ENCODE data around the gene GRIN2C. TPM values are rescaled to one million over a fixed set of nuclear protein-coding genes. Genes with fewer than 3 reads are reported as not detected.

Gene GRIN2C
- total RNA-seq, 4 donors from 2014 or later, result 0.17 to 0.38 (median 0.27) TPM

DNA sequence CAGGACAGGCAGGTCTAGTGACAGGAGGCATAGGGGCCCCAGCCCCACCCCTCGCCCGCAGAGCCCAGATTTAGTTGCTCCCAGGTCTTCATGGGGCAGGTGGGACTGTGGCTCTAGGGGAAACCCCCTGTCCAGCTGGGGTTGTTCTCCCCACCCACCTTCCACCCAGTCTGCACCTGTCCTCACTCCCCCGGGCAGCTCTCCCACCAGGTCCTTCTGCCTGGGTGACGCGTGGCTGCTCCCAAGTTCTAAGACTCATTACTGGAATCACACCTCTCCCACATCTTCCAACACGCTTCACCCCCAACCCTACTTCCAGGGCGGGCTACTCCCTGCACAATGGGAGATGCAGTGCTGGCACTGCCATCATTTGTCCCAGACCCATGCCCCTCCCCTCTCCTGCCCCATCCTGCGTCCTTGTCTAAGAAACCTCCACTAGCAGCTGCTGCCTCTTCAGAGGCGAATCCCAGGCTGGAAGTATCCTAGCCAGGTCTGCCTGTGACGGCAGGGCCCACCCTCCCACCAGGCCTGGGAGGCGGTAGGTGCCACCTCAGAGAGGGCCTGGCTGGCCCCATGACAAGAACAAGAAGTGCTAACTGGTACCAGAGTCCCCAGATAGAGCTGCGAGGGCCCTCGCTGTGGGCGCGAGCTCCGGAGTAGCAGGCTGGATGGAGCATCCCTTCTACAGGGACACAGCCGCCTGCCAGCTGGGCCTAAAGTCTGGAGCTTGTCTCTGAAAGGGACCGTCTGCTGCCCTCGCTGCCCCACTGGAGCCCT, 22.8 kb downstream of the GRIN2C start:
- TF ChIP-seq CTCF (IDR thresholded peaks at IDR 0.05; ENCODE audit: low read depth), result no peak

- no peak for TF ChIP-seq CTCF (IDR thresholded peaks at IDR 0.05; ENCODE audit: low read depth)
These were observed 23.5 kb downstream of the GRIN2C start for GRCh38 chr17:74836191-74836590.

GRCh38 chr17:74833501-74834377, 25.9 kb downstream of the GRIN2C start:
- TF ChIP-seq CTCF (IDR thresholded peaks at IDR 0.05; ENCODE audit: low read depth), result no peak

GRCh38 chr17:74832421-74832820, 27.3 kb downstream of the GRIN2C start:
- no peak for TF ChIP-seq CTCF (IDR thresholded peaks at IDR 0.05; ENCODE audit: low read depth)

DNA sequence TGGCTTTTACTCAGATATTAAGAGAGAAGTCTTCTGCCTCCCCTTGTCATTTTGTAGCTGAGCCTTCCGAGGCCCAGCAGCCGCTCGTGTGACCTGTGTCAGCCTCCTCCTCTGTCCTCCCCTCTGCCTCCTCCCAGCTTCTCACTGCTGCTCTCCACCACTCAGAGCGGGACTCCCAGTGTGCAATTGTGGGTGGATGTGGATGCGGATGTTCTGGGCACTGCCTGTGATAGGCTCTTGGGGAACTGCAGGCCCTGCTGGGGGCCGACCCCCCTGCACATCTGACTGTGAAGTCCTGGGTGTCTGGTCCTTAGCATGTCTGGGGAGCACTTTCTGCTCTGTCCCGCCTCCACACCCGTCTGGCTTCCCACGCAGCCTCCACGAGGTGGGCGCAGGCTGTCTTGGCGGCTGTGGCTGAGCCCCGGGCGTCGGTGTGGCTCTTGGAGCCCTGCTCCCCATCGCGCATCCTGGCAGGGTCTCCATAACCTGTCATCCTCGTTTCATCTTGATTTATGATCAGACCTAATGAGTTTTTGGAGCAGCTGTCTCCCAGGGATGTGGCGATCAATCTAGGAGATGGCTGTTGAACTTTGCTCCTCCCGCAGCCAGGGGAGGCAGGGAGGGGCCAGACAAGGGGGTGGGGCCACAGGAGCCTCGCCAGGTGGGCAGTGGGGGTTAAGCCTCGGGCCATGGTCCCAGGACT, 28.1 kb downstream of the GRIN2C start:
- TF ChIP-seq CTCF (IDR thresholded peaks at IDR 0.05; ENCODE audit: low read depth), result no peak

DNA sequence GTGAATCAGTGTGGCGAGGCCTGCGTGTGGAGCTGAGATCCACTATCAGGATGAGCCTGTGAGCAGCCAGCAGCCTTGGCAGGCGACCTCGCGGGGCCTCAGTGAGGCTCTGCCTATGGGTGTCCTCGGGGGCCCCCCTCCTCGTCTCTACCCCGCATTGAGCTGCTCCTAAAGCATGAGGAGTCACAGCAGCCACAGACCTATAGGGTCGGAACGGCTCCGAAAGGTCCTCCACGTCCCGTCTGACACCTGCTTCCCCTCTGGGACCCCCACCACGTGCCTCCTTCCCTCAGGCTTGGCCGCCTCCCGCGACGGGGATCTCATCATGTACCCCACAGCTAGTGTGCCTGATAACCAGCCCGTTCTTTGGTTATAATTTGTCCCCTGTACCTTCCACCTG, 28.8 kb downstream of the GRIN2C start:
- TF ChIP-seq CTCF (IDR thresholded peaks at IDR 0.05; ENCODE audit: low read depth), result no peak

DNA sequence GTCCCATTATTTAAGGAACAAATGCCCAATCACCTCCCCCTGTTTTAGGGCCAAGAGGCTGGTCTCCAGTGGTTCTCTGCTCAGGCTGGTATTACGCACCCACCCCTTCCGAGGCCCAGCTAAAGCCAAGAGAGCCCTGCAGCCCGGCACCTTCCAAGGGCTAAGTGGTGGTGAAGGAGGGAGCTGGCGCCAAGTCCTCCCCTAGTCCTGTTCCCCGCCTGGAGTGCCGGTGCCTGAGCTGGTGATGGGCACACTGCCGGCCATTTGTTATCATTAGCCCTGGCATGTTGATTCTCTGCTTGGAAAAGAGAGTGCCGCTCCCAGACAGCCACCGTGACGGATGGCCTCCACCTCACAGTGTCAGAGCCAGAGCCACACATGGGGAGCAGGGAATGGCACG, 31.9 kb downstream of the GRIN2C start:
- no peak for TF ChIP-seq CTCF (IDR thresholded peaks at IDR 0.05; ENCODE audit: low read depth)

Measured in subcutaneous adipose tissue (tissue), 4 donors.